HepG2 (cell line): ENCODE results near the gene COPZ2. TPM values are rescaled to one million over a fixed set of nuclear protein-coding genes. Genes with fewer than 3 reads are reported as not detected.

Experiments
- ARID5B ChIP-seq: IDR thresholded peaks from 2 replicates; pipeline ENCODE4 v1.4.0; 2020; ENCODE audit warnings: mild to moderate bottlenecking, missing genetic modification reagents
- KAT7 ChIP-seq: IDR thresholded peaks from 2 replicates; pipeline ENCODE4 v1.6.1; 2018; ENCODE audit warnings: borderline replicate concordance, missing compliant biosample characterization
- MXD1 ChIP-seq: sonication (generic); formaldehyde crosslinking; IDR thresholded peaks from 2 replicates; pipeline ENCODE4 v1.4.0; 2020; ENCODE audit warnings: mild to moderate bottlenecking, missing genetic modification reagents
- MYC ChIP-seq: sonication (generic); formaldehyde crosslinking; IDR thresholded peaks from 2 replicates; pipeline ENCODE4 v1.9.0; 2021; ENCODE audit warnings: missing genetic modification reagents, borderline replicate concordance
- RFX1 ChIP-seq: fragments of 450-650 bp; IDR thresholded peaks from 2 replicates; pipeline ENCODE4 v1.6.1; 2017
- SKI ChIP-seq: fragments of 450-650 bp; IDR thresholded peaks from one replicate; pipeline ENCODE4 v1.6.1; 2018; ENCODE audit warnings: mild to moderate bottlenecking; ENCODE audit not compliant: partially characterized antibody
- TFDP2 ChIP-seq: sonication (generic); formaldehyde crosslinking; IDR thresholded peaks from 2 replicates; pipeline ENCODE4 v1.4.0; 2020; ENCODE audit warnings: missing genetic modification reagents
- THAP11 ChIP-seq: IDR thresholded peaks from 2 replicates; pipeline ENCODE4 v1.6.1; 2016; ENCODE audit warnings: missing biosample characterization, missing genetic modification reagents
- U2AF1 ChIP-seq: fragments of 200-400 bp; formaldehyde crosslinking; optimal IDR thresholded peaks from 2 replicates; pipeline ENCODE3; 2017; ENCODE audit warnings: mild to moderate bottlenecking, low read depth, low read length
- ZBTB14 ChIP-seq: sonication (generic); formaldehyde crosslinking; IDR thresholded peaks from 2 replicates; pipeline ENCODE4 v1.4.0; 2020; ENCODE audit warnings: missing genetic modification reagents
- ZBTB2 ChIP-seq: sonication (generic); formaldehyde crosslinking; IDR thresholded peaks from 2 replicates; pipeline ENCODE4 v1.8.0; 2022; ENCODE audit warnings: low read depth, missing genetic modification reagents
- ZFP36L1 ChIP-seq: sonication (generic); formaldehyde crosslinking; IDR thresholded peaks from 2 replicates; pipeline ENCODE4 v1.8.0; 2022; ENCODE audit warnings: mild to moderate bottlenecking, missing genetic modification reagents, moderate library complexity
- ZFYVE20 ChIP-seq: sonication (generic); formaldehyde crosslinking; IDR thresholded peaks from 2 replicates; pipeline ENCODE4 v1.8.0; 2023; ENCODE audit warnings: low read depth, mild to moderate bottlenecking, moderate library complexity, missing genetic modification reagents, borderline replicate concordance
- ZNF251 ChIP-seq: sonication (generic); formaldehyde crosslinking; IDR thresholded peaks from 2 replicates; pipeline ENCODE4 v1.9.0; 2021; ENCODE audit warnings: mild to moderate bottlenecking, missing genetic modification reagents
- ZNF563 ChIP-seq: sonication (generic); formaldehyde crosslinking; IDR thresholded peaks from 2 replicates; pipeline ENCODE4 v1.8.0; 2022; ENCODE audit warnings: mild to moderate bottlenecking, moderate library complexity, missing genetic modification reagents
- ZNF710 ChIP-seq: sonication (generic); formaldehyde crosslinking; IDR thresholded peaks from 2 replicates; pipeline ENCODE4 v1.5.0; 2020; ENCODE audit warnings: mild to moderate bottlenecking, missing genetic modification reagents, borderline replicate concordance
- ZNF766 ChIP-seq: sonication (generic); formaldehyde crosslinking; IDR thresholded peaks from 2 replicates; pipeline ENCODE4 v1.5.0; 2020; ENCODE audit warnings: missing genetic modification reagents, borderline replicate concordance
- ZNF891 ChIP-seq: sonication (generic); formaldehyde crosslinking; IDR thresholded peaks from 2 replicates; pipeline ENCODE4 v1.5.0; 2020; ENCODE audit warnings: mild to moderate bottlenecking, missing genetic modification reagents
- polyA plus RNA-seq, 8 experiments: library from polyadenylated mRNA; depleted of rRNA in 3 of 8; stranded (reverse) in 7 of 8; unstranded in 1 of 8; fragments of >200 nt; fragmentation: Illumina TruSeq in 4 of 8; extraction: Trizol in 4 of 8; gene quantifications; 2 replicates each; pipeline versions ENCODE4 v1.2.1 to v1.2.3, GENCODE V29; 2011 to 2016; ENCODE audit warnings: low read depth in 4 of 8, missing spikeins in 1 of 8, mixed read lengths in 1 of 8; ENCODE audit not compliant: insufficient read depth in 1 of 8
- total RNA-seq, 5 experiments: library from RNA; depleted of rRNA; stranded (reverse); fragments of >200 nt; fragmentation: Illumina TruSeq; extraction: Trizol; gene quantifications; 2 replicates each; pipeline ENCODE4 v1.2.3, GENCODE V29; 2016; ENCODE audit warnings: low read depth in 1 of 5

The COPZ2 gene
- total and polyA plus RNA-seq, 2 of the 13 experiments (the other 11 are each of a cell fraction or from before 2014, with no cell fraction given) = 0.61 to 1.5 TPM

GRCh38 chr17:48037036-48037837 is at the start of gene COPZ2 (continued):
- TF ChIP-seq ZNF710 (CRISPR knock-in tag) (0 out of 2 replicates have a peak, but pooled peaks have one; percentile 25), ZFYVE20 (CRISPR knock-in tag) (no peak), ZNF563 (CRISPR knock-in tag) (0 out of 2 replicates have a peak, but pooled peaks have one; percentile 41), MYC (CRISPR knock-in tag) (peak; percentile 55; the same call in 1 of the 2 replicates), TFDP2 (CRISPR knock-in tag) (no peak), SKI (peak; percentile 12), ZBTB14 (CRISPR knock-in tag) (no peak), ZNF891 (no peak; the same call in 1 of the 2 replicates), MXD1 (CRISPR knock-in tag) (no peak), U2AF1 (no peak), ZFP36L1 (no peak), ZNF766 (no peak; the same call in 1 of the 2 replicates), ARID5B (CRISPR knock-in tag) (no peak; the same call in 1 of the 2 replicates), RFX1 (no peak), THAP11 (CRISPR knock-in tag) (no peak), ZBTB2 (CRISPR knock-in tag) (no peak), ZNF251 (no peak), KAT7 (CRISPR knock-in tag) (no peak)
